Large intestine (tissue), 3 donors: ENCODE results near the gene NFS1. TPM values are rescaled to one million over a fixed set of nuclear protein-coding genes. Genes with fewer than 3 reads are reported as not detected.

Source experiments
- DNase-seq, 2 donors: peaks; one replicate each; pipeline versions ENCODE4 v3.0.0 to v3.0.0-alpha.2; 2013
- H3K27ac ChIP-seq: one replicate; pipeline ENCODE4 v1.5.1; 2013; ENCODE audit warnings: low read length
- H3K27me3 ChIP-seq: 2 replicates; pipeline ENCODE4 v1.6.1; 2013; ENCODE audit warnings: low read length; ENCODE audit not compliant: control insufficient read depth, insufficient read depth
- H3K36me3 ChIP-seq: 2 replicates; pipeline ENCODE4 v1.6.1; 2013; ENCODE audit warnings: low read length; ENCODE audit not compliant: control insufficient read depth, insufficient read depth
- H3K4me1 ChIP-seq: one replicate; pipeline ENCODE4 v1.6.1; 2013; ENCODE audit warnings: low read length; ENCODE audit not compliant: control insufficient read depth, insufficient read depth
- H3K4me3 ChIP-seq: one replicate; pipeline ENCODE4 v1.5.1; 2013; ENCODE audit warnings: low read length
- H3K9me3 ChIP-seq: one replicate; pipeline ENCODE4 v1.6.1; 2013; ENCODE audit warnings: mild to moderate bottlenecking, low read depth, low read length, moderate library complexity; ENCODE audit not compliant: control insufficient read depth
- WGBS: methylation state at CpG from one replicate; pipeline ENCODE4 v1.1.5; 2013; ENCODE audit warnings: low lambda C conversion rate; ENCODE audit not compliant: insufficient coverage; 5-methylcytosine and 5-hydroxymethylcytosine counted together
- polyA plus RNA-seq: library from polyadenylated mRNA; unstranded; fragments of 120-200 nt; gene quantifications from one replicate; pipeline ENCODE4 v1.2.1, GENCODE V29; 2013

Gene NFS1
- polyA plus RNA-seq, 1 donor, result 32.1 TPM

DNA sequence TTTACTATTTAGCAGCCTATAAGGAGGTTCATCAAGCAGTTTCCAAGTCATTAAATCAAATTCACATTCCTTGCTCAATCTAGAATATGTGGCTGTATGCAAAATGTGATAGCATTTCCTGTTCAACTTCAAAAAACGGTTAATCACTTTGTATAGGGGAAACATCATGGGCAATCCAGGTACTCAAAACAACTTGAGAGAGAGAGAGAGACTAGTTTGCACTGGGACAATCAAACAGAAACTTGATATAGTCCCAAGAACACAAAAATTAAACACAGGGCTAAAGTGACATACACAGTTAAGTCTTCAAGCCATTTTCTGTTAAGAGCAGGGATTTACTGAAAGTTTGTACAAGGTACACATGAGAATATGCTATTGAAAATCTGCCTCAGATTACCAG is 41.9 kb downstream of the NFS1 start:
- Histone ChIP-seq H3K4me1 (peaks cover 4% of the 10 kb centered on the region), H3K9me3 (no peaks in the 10 kb centered on the region), H3K36me3 (peaks cover 29% of the 10 kb centered on the region), H3K27me3 (no peaks in the 10 kb centered on the region), H3K27ac (no peak overlapping the region), H3K4me3 (no peak overlapping the region)
- WGBS, result no CpG with 5 or more reads among the region's 1 CpG
- no peak for DNase-seq

DNA sequence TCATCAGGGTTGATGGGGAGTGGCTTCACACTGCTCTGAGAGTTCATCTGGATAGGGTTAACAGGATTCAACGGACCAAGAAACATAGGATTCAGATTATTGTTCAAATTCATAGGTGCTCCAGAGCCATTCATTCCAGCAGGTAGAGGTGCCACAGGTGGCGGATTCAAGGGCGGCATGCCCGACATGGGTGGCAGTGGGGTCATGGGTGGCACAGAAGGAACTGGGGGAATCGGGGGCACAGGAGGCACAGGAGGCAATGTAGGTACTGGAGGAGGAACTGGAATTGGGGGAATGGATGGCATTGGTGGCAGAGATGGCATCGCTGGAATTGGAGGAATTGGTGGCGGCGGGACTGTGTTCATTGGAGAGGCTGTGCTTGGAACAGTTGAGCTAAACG is 44.7 kb downstream of the NFS1 start:
- H3K9me3 ChIP-seq, result no peaks in the 10 kb centered on the region
- DNase-seq, result no peak
- WGBS, result 100% methylated on average over 3 of the region's 9 CpGs
- H3K36me3 ChIP-seq, result peaks cover 29% of the 10 kb centered on the region
- H3K4me3 ChIP-seq, result no peak overlapping the region
- no peak overlapping the region for H3K27ac ChIP-seq
- no peaks in the 10 kb centered on the region for H3K4me1 ChIP-seq
- H3K27me3 ChIP-seq, result no peaks in the 10 kb centered on the region

DNA sequence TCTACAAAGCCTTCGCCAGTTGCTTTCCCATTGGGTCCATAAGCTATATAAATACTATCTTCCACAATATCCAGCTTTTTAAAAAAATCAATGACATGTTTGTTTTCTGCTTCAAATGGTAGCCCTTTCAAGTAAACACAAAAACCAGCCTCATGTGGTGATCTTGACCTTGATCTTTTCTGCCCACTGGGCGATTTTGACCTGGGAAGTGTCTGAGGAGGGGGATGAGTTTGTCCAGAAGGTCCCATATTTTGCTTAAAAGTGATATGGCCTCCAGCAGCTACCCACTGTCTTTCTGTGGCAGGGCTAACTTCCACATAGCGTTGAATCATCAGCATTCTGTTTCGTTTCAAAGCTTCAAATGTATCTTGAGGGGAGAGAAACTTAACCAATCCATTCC is 45.3 kb downstream of the NFS1 start:
- Histone ChIP-seq H3K27ac (no peak overlapping the region), H3K9me3 (no peaks in the 10 kb centered on the region), H3K36me3 (peaks cover 29% of the 10 kb centered on the region), H3K4me1 (no peaks in the 10 kb centered on the region), H3K27me3 (no peaks in the 10 kb centered on the region), H3K4me3 (no peak overlapping the region)
- WGBS, result no CpG with 5 or more reads among the region's 4 CpGs
- no peak for DNase-seq

DNA sequence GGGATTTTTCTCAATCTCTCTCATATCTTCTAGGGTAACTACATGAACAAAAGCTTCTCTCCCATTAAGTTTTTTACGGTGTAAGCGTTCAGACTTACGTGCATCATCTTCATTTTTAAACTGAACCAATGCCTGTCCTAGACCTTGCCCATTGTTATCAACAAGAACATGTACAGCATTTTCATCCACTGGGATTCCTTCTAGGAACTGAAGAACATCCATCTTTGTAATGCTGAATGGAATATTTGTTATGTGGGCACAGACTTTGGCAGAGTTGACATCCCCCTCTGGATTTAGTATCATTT is 45.8 kb downstream of the NFS1 start:
- WGBS, result 100% methylated on average over 3 of the region's 3 CpGs
- no peak for DNase-seq
- Histone ChIP-seq H3K27me3 (no peaks in the 10 kb centered on the region), H3K27ac (no peak overlapping the region), H3K4me1 (no peaks in the 10 kb centered on the region), H3K36me3 (peaks cover 29% of the 10 kb centered on the region), H3K9me3 (no peaks in the 10 kb centered on the region), H3K4me3 (no peak overlapping the region)

DNA sequence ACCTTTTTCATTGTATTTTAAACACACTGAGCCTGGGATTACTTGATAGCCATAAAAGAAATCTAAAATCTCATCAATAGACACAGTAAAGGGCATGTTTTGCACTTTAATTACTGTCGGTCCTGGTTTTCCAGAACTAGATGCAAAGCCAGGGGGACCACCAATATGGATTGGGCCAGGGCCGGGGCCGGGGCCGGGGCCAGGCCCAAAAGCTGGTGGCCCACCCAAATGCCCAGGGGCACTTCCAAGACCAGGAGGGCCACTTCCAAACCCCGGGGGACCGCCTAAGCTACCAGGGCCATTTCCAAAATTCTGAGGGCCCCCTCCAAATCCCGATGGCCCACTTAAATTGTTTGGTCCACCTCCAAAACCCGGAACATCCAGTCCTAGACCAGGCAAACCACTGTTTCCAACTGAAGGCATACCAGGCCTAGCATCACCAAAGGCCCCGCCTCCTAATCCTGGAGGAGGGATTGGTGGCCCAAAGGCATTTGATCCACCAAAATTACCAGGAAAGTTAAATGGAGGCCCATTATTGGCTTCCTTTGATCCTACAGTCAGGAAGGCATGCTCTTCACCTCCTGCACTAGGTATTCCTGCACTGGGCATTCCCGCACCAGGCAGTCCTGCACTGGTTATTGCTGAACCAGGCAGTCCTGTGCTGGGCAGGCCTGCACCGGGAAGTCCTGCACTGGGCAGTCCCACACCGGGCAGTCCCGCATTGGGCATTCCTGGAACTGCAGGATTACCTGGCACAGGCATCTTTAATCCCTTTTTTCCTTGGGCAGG is 46.3 kb downstream of the NFS1 start:
- Histone ChIP-seq H3K9me3 (no peaks in the 10 kb centered on the region), H3K4me3 (no peak overlapping the region), H3K27me3 (no peaks in the 10 kb centered on the region), H3K4me1 (no peaks in the 10 kb centered on the region), H3K36me3 (peaks cover 29% of the 10 kb centered on the region), H3K27ac (no peak overlapping the region)
- WGBS, result no CpG with 5 or more reads among the region's 13 CpGs
- DNase-seq, result no peak

DNA sequence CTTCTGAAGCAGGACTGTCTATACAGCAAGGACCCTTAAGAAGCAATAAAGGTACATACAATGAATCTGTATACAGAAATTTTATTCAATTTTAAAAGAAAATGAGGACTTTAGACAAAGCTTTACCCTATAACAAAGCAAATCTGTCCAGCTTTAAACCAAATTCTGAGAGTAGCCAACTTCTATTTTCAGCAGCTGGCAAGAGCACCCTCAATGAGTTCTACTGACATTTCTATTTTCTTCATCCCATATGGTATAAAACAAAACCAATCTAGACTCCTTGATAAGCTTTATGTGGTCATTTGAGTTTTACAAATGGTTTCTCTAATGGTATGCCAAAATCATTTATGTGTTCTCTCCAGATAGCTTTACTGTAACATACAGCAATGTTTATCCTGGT is 47.2 kb downstream of the NFS1 start:
- no peaks in the 10 kb centered on the region for H3K9me3 ChIP-seq
- H3K4me1 ChIP-seq, result no peaks in the 10 kb centered on the region
- peaks cover 29% of the 10 kb centered on the region for H3K36me3 ChIP-seq
- no peak overlapping the region for H3K27ac ChIP-seq
- no peak for DNase-seq
- no peak overlapping the region for H3K4me3 ChIP-seq
- no peaks in the 10 kb centered on the region for H3K27me3 ChIP-seq

DNA sequence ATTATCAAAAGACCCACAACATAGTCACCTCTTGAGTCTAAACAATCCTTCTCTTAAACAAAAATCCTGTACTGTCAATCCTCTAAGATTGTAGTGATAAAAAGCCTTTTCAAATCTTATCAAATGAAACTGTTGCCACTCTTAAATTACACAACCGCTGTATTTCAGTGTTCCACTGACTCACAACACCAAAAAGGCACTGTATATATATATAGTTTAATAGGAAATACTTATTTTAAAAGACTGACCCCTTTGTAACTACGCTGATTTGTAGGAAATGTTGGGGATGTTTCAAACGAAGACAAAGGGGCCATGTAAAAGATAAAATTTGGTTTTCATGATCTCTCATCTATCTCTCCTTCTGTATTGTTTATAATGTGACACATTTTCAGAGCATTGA is 48.5 kb downstream of the NFS1 start:
- no peak overlapping the region for H3K27ac ChIP-seq
- no peaks in the 10 kb centered on the region for H3K4me1 ChIP-seq
- no peak for DNase-seq
- no peaks in the 10 kb centered on the region for H3K27me3 ChIP-seq
- 64% methylated on average over 2 of the region's 3 CpGs for WGBS
- H3K4me3 ChIP-seq, result no peak overlapping the region
- H3K36me3 ChIP-seq, result peaks cover 30% of the 10 kb centered on the region
- no peaks in the 10 kb centered on the region for H3K9me3 ChIP-seq

DNA sequence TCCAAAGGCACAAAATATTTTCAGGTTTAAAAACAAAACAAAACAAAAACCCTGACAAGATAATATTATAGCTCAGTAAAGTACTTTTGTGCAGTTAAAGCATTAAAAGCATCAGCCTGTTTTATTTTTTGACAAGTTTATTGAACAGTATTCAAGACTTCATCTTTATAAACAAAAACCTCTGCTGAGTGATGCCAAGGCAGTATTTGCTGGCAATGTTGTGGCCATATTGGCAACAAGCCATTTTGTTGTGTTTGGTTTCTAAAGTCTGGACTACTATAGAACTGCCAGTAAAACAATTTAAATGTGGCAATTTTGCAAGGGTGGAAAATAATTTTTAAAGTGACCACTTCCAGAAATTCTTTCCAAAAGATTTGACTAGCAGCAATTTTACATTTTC is 50.3 kb downstream of the NFS1 start:
- H3K4me3 ChIP-seq, result no peak overlapping the region
- no peaks in the 10 kb centered on the region for H3K4me1 ChIP-seq
- peaks cover 16% of the 10 kb centered on the region for H3K36me3 ChIP-seq
- no peak for DNase-seq
- H3K9me3 ChIP-seq, result no peaks in the 10 kb centered on the region
- H3K27me3 ChIP-seq, result no peaks in the 10 kb centered on the region
- H3K27ac ChIP-seq, result no peak overlapping the region

DNA sequence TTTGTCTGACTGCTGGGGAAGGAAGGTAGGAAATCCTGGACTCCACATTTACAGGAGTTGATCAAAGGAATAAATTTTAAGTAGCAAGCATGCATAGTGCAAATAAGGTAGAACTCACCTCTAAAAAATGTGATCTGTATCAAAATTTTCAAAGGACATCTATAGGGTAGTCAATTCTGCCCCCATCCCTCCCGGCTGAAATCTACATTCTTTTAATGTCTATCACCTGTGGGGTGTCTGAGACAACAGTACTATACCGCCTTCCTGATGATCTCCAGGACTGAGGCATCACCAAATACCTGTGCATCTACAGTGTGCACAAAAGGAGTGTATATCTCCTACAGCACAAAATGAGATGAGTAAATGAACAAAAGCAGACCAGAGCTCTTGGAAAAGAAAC is 54.3 kb downstream of the NFS1 start:
- no peak overlapping the region for H3K27ac ChIP-seq
- no peak for DNase-seq
- peaks cover 2% of the 10 kb centered on the region for H3K36me3 ChIP-seq
- WGBS, result no CpG with 5 or more reads among the region's 2 CpGs
- H3K4me3 ChIP-seq, result no peak overlapping the region
- no peaks in the 10 kb centered on the region for H3K27me3 ChIP-seq
- H3K9me3 ChIP-seq, result no peaks in the 10 kb centered on the region
- no peaks in the 10 kb centered on the region for H3K4me1 ChIP-seq

DNA sequence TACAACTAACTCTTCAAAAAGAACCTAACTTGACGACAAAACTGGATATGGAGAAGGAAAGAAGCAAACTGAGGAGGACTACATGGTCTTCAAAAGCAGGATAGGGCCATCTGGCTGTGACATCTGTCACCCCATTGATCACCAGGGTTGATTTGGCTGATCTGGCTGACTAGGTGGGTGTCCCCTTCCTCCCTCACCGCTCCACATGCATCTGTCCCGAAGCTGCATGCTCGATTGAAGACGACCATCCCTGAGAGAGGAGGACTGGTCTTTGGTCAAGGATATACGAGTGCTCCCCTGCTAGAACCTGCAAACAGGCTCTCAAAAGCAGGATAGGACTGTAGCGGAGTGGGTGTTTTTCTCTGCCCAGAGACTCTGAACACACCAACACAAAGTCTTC is 56.1 kb downstream of the NFS1 start:
- Histone ChIP-seq H3K4me3 (no peak overlapping the region), H3K9me3 (no peaks in the 10 kb centered on the region), H3K4me1 (no peaks in the 10 kb centered on the region), H3K27ac (no peak overlapping the region), H3K27me3 (no peaks in the 10 kb centered on the region), H3K36me3 (peaks cover 2% of the 10 kb centered on the region)
- no peak for DNase-seq
- 100% methylated on average over 1 of the region's 7 CpGs for WGBS

DNA sequence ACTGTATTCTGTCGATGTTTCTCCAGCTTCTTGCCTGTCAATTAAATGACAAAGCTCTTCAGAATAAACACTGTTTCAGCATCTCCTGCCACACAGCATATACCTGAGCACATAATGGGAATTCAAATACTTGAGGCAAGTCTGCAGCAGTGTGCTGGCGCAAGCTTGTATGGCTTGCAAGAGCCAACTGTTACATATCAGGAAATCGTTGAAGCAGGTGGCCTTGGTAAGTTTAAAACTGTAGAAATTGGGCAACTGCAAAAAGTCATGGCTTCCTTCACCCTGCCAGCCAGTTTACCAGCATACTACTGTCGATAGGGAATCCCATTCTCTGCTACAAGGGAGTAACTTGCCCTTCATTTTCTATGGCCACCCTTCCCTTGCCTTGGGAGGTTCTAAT is 57.4 kb downstream of the NFS1 start:
- Histone ChIP-seq H3K4me1 (no peaks in the 10 kb centered on the region), H3K9me3 (no peaks in the 10 kb centered on the region), H3K27me3 (no peaks in the 10 kb centered on the region), H3K27ac (no peak overlapping the region), H3K36me3 (peaks cover 2% of the 10 kb centered on the region), H3K4me3 (no peak overlapping the region)
- no peak for DNase-seq
- WGBS, result no CpG with 5 or more reads among the region's 4 CpGs
